Measurements from ENCODE around the gene IL17A.

- TF ChIP-seq CTCF (IDR thresholded peaks at IDR 0.05) (no peak), POLR2A (IDR thresholded peaks at IDR 0.05) (no peak)
Measured at GRCh38 chr6:52186075-52186474, at the start of gene IL17A.

Measured in lower leg skin (tissue), 3 donors.